Central memory CD4-positive, alpha-beta T cell (primary cell): ENCODE measurements around the gene CYFIP2.
A peak's percentile ranks its signal among the peaks of the same experiment; 100 is the strongest.

Source experiments
- DNase-seq: peaks from one replicate; pipeline ENCODE4 v3.0.0; 2022

Gene CYFIP2

DNA sequence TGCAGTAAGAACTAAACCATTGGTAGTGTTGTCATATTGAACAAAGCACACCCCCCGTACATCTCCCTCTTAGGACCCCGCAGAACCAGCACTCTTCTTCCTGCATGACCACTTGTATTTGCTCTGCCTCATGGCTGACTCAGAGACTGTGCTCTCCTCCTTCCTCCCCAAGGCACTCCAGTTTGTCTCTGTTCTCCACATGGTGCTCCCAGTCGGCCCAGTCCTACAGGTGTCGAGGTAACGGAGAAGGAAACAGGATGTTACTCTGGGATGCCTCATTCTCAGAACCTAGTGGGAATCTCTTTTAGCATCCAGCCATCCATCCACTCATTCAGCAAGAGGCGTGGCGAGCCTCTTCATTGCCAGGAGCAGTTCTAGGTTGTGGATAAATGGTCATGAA is 97.1 kb downstream of the CYFIP2 start:
- no peak for DNase-seq

DNA sequence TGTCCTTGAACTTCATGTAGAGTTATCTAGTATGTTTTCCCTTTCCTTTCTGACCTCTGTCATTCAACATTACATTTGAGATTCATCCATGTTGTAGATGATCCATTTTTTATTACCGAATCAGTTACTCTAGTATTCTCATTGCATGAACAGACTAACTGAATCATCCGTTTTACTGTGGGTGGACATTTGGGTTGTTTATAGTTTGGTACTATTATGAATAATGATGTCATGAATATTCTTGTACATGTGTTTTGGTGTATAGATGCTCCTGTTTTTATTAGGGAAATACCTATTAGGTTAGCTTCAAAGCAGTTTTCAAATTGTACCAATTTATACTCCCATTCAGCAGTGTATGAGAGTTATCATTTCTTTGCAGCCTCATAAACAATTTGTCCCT is 99.8 kb downstream of the CYFIP2 start:
- DNase-seq: no peak

DNA sequence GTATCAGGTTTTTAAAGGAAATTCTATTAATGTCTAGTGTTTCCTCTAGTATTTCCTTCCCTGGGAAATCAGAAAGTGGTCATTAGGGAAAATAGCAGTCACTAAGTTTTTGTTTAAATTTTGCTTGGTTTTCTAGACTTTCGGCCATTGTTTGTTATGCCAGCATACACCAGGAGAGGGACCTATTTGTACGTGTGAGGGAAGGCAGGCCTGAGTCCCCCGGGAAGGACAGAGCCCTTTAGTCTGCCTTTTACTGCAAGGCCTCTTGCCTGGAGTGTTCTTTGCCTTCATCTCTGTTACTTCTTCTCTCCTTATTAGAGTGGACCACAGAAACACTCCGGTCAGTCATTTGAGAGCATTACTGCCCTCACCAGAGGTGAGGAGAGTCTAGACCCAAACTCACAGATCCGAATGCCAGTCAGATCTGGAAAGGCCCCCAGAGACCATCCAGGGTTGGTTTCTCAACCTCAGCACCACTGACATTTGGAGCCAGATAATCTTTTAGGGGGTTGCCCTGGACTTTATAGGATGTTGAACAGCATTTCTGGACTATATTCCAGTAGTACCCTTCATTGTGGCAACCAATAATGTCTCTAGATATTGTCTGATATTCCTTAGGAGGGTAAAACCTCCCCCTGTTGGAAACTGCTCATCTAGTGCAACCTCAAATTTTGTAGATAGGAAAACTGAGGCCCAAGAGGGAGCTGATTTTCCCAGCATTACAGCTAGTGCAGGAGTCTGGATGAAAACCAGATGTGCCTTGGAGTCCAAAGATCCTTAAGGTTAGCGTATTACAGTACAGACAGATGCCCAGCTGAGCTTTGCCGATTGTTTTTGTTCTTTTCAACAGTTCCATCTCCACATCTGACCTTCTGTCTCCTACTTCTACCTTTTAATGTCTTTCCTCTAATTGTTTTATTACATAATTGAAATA is 101.1 kb downstream of the CYFIP2 start:
- DNase-seq: no peak

- DNase-seq: no peak
Measured at GRCh38 chr5:157369507-157369906, 103.6 kb downstream of the CYFIP2 start.

DNA sequence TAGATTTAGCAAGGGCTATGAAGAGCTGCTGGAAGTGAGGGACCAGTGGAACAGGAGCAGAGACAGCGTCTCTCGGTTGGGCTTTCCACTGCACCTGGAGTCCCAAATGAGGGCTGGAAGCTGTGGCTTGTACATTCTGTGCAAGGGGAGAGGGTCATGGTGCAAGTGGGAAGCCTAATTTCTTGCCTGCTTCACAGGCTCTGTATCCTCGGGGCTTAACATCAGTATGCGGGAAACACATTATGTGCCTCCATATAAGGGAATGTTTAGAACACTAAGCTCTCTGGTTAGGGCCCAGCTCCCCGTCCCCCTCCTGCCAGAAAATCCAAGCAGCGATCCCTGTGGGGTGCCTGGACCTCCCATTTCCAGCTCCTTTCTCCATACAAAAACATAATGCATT is 105.0 kb downstream of the CYFIP2 start:
- DNase-seq: no peak

- DNase-seq: no peak
Measured at GRCh38 chr5:157371655-157372471, 105.9 kb downstream of the CYFIP2 start.

GRCh38 chr5:157372472-157372822 is 106.5 kb downstream of the CYFIP2 start:
- no peak for DNase-seq

- no peak for DNase-seq
Measured at GRCh38 chr5:157378509-157378908, 112.6 kb downstream of the CYFIP2 start.

- DNase-seq: no peak
Measured at GRCh38 chr5:157379983-157380382, 114.1 kb downstream of the CYFIP2 start.

DNA sequence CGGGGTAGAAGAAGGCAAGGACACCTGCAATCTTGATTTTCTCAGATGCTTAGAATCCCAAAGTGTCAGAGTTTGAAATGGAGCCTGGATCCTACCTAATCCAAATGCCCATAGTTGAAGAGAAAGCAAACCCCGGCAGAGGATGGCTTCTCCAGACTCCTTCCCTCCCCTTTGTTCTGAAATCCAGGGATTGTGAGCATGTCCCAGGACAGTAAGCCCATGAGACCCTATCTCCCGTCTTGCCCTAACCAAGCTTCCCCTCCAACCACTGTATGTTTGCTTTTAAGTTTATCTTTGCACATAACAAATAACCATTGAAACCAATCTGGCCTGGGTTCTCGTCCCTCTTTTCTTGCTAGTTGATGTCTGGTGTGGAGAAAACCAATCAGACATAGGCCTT is 115.8 kb downstream of the CYFIP2 start:
- DNase-seq: no peak

GRCh38 chr5:157382996-157383800 is 117.3 kb downstream of the CYFIP2 start:
- DNase-seq: no peak

DNA sequence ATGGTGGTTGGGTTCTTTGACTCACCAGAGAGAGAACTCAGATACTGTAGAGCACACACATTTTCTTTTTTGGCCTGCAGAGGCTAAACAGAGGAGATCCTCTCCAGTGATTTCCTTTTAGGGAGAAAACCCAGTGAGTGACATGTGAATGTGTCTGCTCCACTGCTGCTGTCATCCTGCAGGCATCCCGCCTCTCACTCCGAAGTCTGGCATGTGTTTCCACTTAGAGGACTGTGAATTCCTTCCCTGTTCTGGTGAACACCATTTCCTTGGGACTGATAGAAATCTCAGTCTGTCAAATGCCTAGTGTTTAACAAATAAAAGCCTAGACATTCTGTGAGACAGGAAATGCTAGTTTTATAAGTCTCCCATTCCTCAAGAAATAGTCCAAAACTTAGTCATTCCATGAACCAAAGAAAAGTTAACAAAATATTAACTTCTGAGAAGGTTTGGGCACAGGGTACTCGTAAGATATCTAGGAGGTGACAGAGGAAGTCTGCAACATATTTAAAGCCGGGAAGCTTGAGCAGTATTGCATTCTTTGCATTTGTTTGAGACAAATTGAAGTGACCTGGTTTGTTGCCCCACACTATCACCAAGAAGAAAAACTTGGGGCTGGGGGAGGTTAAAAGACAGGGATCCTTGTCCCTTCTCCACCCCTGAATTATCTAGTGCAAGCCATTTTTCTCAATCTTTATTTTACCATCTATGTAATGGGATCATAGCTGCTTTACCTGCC is 119.2 kb downstream of the CYFIP2 start:
- no peak for DNase-seq

GRCh38 chr5:157387041-157387563 is 121.2 kb downstream of the CYFIP2 start:
- DNase-seq: no peak

DNA sequence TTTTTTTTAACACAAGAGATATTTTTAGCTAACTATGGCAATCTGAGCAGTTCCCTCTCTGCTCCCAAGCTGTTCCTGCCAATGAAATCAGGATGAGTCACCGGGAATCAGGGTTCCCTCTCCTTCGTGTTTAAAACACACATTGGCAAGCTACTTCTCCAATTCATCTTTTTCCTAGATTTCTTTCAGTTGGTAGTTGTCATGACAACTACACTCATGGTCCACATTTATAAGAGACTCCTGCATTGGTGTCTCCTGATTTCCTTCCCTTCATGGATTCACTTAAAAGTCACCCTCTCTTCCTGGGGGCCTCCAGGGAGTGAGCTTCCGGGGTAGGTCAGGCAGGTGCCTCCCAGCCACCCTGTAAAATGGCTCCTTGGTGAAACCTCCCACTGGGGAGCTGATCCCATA is 121.8 kb downstream of the CYFIP2 start:
- DNase-seq: no peak

- DNase-seq: no peak
Measured at GRCh38 chr5:157388111-157388710, 122.3 kb downstream of the CYFIP2 start.

DNA sequence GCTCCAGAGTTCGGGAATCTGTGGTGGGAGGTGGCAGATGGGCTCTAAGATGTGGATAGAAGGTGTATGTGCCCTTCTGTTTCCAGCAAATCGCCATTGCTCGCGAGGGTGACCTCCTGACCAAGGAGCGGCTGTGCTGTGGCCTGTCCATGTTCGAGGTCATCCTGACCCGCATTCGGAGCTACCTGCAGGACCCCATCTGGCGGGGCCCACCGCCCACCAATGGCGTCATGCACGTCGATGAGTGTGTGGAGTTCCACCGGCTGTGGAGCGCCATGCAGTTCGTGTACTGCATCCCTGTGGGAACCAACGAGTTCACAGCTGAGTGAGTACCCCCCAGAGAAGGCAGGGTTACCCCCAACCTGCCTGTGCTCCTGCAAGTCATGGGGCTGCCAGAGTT is 123.2 kb downstream of the CYFIP2 start:
- DNase-seq: no peak

DNA sequence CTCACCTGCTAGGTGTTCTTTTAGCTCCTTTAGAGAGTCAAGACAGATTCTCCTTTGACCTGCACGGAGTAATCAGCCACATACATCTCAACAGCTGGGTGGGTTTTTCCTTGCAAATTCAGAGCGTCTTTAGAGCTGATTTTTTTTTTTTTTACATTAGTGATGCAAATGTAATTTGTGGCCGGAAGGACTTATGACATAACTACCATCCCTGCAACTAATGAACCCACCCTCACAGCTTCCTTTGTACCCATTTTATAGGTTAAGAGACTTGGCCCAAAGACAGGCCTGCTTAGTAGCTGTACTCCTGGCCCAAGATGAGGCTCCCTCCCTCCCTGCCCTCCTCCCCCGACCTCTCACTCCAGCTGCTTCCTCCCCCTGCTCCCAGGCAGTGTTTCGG is 124.2 kb downstream of the CYFIP2 start:
- peak; percentile 34 for DNase-seq

DNA sequence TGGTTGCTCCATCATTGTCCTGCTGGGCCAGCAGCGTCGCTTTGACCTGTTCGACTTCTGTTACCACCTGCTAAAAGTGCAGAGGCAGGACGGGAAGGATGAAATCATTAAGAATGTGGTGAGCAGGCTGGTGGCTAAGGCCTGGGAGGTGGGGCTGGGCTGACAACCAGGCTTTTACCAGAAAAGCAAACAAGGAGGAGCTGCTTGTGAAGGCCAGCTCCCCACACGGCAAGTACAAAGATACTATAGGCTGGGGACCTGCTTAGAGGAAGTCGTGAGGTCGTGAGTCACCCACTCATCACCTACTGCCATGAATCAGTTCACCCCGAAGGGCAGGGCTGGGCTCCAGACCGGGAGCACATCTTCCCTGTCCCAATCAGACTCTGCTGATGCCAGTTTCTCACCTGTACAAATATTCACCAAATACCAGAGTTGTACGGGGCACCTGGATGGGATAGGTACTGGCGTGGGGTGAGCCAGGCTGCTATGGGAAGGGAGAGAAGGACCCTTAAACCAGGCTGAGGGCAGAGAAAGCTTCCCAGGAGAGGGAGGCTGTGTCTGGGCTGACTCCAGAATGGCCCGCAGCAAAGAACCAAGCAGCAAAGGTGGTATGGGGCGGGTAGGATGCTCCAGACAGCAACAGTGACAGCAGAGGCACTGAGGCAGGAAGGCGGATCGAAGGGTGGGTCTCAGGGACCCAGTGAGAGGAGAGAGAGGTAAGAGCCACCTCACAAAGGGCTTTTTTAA is 124.8 kb downstream of the CYFIP2 start:
- peak; percentile 28 for DNase-seq

DNA sequence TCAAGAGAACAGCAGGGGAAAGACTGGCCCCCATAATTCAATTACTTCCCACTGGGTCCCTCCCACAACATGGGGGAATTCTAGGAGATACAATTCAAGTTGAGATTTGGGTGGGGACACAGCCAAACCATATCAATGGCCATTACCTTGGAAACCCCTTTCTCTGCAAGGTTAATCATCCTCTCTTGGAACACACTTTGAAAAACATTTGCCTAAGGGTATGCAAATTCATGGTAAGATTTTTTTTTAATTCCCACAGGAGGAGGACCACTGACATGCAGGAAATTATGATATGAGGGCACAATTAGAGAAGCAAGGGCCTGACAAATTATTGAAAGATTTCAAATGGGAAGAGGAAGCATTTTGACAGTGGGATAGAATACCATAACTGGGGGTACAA is 132.4 kb downstream of the CYFIP2 start:
- DNase-seq: no peak

DNA sequence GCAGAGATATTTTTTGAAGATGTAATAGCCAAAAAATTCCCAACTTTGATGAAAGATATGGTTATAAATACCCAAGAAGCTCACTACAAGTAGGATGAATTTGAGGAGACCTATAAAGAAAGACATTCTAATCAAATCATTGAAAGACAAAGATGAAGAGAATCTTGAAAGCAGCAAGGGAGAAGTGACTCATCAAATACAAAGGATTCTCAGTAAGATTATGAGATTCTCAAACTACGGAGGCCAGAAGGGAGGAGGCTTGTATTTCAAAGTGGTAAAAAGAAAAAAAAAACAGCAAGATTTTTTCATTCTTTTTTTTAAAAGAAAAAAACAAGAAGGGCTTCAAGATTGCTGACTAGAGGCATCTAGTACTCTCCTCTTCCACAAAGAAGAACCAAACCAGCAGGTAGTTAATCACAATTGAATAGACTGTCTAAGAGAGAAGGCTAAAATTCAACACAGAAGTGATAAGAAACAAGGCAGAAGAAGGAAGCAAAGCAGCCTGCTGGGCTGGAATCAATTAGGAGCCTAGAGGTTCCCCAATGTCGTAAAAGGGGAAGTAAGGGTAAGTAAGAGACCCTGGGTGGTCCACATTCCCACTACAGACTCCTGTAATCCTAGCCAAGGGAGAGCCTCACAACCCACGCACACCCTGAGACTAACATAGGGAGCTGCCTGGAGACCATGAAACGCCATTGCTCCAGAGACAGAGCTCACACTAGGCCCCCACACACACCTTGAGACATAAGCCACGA is 135.0 kb downstream of the CYFIP2 start:
- no peak for DNase-seq
